ENCODE results near the gene CLEC18A. TPM values are rescaled to one million over a fixed set of nuclear protein-coding genes. Genes with fewer than 3 reads are reported as not detected.

Gene CLEC18A
- 3.1 TPM for total RNA-seq

GRCh38 chr16:69951017-69951671, at the start of gene CLEC18A:
Gene CLEC18A (plus strand): TSS chr16:69951334. CDS start chr16:69951367, 33 bp downstream.

Small RNA genes within 50 kb of the gene (small RNA-seq; reads per million reads assigned to genes)
- not detected for gene AC026468.1 (ENCODE audit: low replicate concordance)
- 52.7 reads per million, percentile 94 among the genes with 10 or more reads in this experiment for gene MIR140 (ENCODE audit: low replicate concordance)

Other genes starting within 250 kb of the CLEC18A start
- 4.4 TPM for gene NQO1, start 224.8 kb upstream of the CLEC18A start, total RNA-seq
- gene NOB1, start 196.4 kb upstream of the CLEC18A start, total RNA-seq = 14.1 TPM
- gene WWP2, start 189.0 kb upstream of the CLEC18A start, total RNA-seq = 31.3 TPM
- gene PDPR, start 163.0 kb downstream of the CLEC18A start, total RNA-seq = 23.5 TPM
- gene CLEC18C, start 222.5 kb downstream of the CLEC18A start, total RNA-seq = 0.94 TPM

All from parietal lobe (tissue), 2 donors.